Endodermal cell (in vitro differentiated cells): Measurements from ENCODE around the gene OR2T1. TPM values are rescaled to one million over a fixed set of nuclear protein-coding genes. Genes with fewer than 3 reads are reported as not detected.

ENCODE experiments used
- total RNA-seq, 2 donors: library from RNA; stranded (reverse); fragmentation: NEBNext Ultra II Directional in 1 of 2; extraction: Animal tissue kit (Norgen Biotek cat#: 25700) in 1 of 2; gene quantifications; 2 replicates in 1 of 2; 3 replicates in 1 of 2; pipeline ENCODE4 v1.2.1, GENCODE V29; 2021

OR2T1 gene
- total RNA-seq, 2 donors from 2014 or later, result not detected

Other genes with a start within 250 kb of the OR2T1 start
- gene OR2M2, start 228.2 kb upstream of the OR2T1 start, total RNA-seq, result not detected
- not detected for gene OR2M3, start 205.8 kb upstream of the OR2T1 start, total RNA-seq
- not detected for gene OR2M4, start 171.6 kb upstream of the OR2T1 start, total RNA-seq
- gene OR2T33, start 125.1 kb upstream of the OR2T1 start, total RNA-seq, result not detected
- gene OR2T12, start 99.6 kb upstream of the OR2T1 start, total RNA-seq, result not detected
- gene OR2M7, start 78.5 kb upstream of the OR2T1 start, total RNA-seq, result not detected
- not detected for gene OR14C36, start 54.3 kb upstream of the OR2T1 start, total RNA-seq
- not detected for gene OR2T4, start 41.4 kb upstream of the OR2T1 start, total RNA-seq
- not detected for gene OR2T6, start 27.3 kb upstream of the OR2T1 start, total RNA-seq
- gene OR2T2, start 42.6 kb downstream of the OR2T1 start, total RNA-seq, result not detected
- not detected for gene OR2T3, start 70.3 kb downstream of the OR2T1 start, total RNA-seq
- not detected for gene OR2T5, start 85.5 kb downstream of the OR2T1 start, total RNA-seq
- not detected for gene OR2G6, start 105.0 kb downstream of the OR2T1 start, total RNA-seq
- gene OR2T29, start 159.7 kb downstream of the OR2T1 start, total RNA-seq, result not detected
- not detected for gene OR2T34, start 171.7 kb downstream of the OR2T1 start, total RNA-seq
- gene OR2T10, start 194.7 kb downstream of the OR2T1 start, total RNA-seq, result not detected
- gene OR2T11, start 232.0 kb downstream of the OR2T1 start, total RNA-seq, result not detected
- gene OR2T35, start 242.2 kb downstream of the OR2T1 start, total RNA-seq, result not detected